ENCODE data around the gene CACHD1.
A peak's percentile ranks its signal among the peaks of the same experiment; 100 is the strongest.

The CACHD1 gene

DNA sequence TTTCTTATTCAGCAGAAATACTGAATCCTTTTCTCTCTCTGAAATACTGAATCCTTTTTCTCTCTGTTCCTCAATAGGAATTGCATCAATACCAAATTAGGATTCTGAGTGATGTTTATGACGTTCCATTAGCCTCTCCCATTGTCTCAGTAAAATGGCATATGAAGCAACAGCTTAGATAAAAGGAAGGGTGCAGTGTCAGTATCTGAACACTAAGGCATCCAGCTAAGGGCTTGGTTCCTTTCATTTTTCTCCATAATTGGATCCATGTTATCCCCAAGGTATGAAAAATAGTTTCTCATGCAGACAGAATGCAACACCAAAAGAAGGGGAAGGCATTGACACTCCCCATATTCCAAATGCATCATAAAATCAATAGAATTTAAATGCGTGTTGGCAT is 213.5 kb downstream of the CACHD1 start:
- Histone ChIP-seq H3K36me3 (ENCODE audit: control insufficient read depth, insufficient read depth, low read length) (peaks cover 96% of the 10 kb centered on the region), H3K27me3 (ENCODE audit: control insufficient read depth, insufficient read depth, low read length) (no peaks in the 10 kb centered on the region), H3K4me3 (ENCODE audit: low read depth, low read length) (no peak overlapping the region), H3K4me1 (ENCODE audit: control insufficient read depth, insufficient read depth, low read length) (peaks cover 10% of the 10 kb centered on the region), H3K27ac (ENCODE audit: low read depth, low read length) (no peak overlapping the region), H3K9me3 (ENCODE audit: control insufficient read depth, insufficient read depth, low read length) (no peaks in the 10 kb centered on the region), H3K9ac (ENCODE audit: low read depth, low read length) (no peak overlapping the region)

DNA sequence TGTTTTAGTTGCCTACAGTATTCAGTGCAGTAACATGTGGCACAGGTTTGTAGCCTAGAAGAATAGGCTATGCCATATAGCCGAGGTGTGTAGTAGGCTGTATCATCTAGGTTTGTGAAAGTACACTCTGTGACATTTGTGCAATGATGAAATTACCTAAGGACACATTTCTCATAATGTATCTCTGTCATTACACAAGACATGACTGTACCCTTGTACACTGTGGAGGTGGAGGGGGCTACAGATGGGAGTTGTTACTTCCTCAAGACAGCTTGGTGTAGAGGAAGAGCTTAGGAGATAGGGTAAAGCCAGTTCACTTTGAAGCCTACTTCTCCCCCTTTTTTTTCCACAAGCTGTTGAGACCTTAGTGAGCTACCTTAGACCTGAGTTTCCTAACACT is 215.3 kb downstream of the CACHD1 start:
- no peak overlapping the region for H3K4me3 ChIP-seq (ENCODE audit: low read depth, low read length)
- no peak overlapping the region for H3K27ac ChIP-seq (ENCODE audit: low read depth, low read length)
- H3K9ac ChIP-seq (ENCODE audit: low read depth, low read length): no peak overlapping the region
- H3K36me3 ChIP-seq (ENCODE audit: control insufficient read depth, insufficient read depth, low read length): peaks cover 96% of the 10 kb centered on the region
- peaks cover 13% of the 10 kb centered on the region for H3K4me1 ChIP-seq (ENCODE audit: control insufficient read depth, insufficient read depth, low read length)
- H3K9me3 ChIP-seq (ENCODE audit: control insufficient read depth, insufficient read depth, low read length): no peaks in the 10 kb centered on the region
- no peaks in the 10 kb centered on the region for H3K27me3 ChIP-seq (ENCODE audit: control insufficient read depth, insufficient read depth, low read length)

DNA sequence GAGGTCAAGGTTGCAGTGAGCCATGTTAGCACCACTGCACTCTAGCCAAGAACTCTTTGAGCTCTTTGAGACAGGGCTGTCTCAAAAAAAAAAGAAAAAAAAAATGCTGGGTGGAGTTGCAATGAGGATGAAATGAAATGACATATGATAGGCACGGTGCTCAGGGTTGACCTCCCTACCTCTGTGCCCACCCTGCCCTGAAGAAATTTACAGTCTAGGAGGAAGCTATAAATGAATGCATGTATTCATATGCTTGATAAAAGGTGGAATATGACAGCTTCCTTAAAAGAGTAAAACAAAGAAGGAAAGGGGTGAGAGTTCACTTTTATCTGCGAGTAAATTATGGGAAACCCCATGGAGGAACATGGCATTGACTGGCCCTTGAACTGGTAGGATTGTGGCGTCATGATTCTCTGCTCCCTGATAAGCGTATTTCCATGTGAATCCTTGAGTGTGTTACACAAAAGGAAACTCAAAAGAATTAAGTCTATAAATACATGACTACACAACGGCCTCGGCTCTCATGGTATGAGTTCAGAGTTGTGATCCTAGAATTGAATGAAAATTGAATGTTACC is 215.9 kb downstream of the CACHD1 start:
- H3K4me3 ChIP-seq (ENCODE audit: low read depth, low read length): no peak overlapping the region
- no peak overlapping the region for H3K9ac ChIP-seq (ENCODE audit: low read depth, low read length)
- H3K27ac ChIP-seq (ENCODE audit: low read depth, low read length): no peak overlapping the region
- H3K27me3 ChIP-seq (ENCODE audit: control insufficient read depth, insufficient read depth, low read length): no peaks in the 10 kb centered on the region
- peaks cover 20% of the 10 kb centered on the region for H3K4me1 ChIP-seq (ENCODE audit: control insufficient read depth, insufficient read depth, low read length)
- no peaks in the 10 kb centered on the region for H3K9me3 ChIP-seq (ENCODE audit: control insufficient read depth, insufficient read depth, low read length)
- peaks cover 96% of the 10 kb centered on the region for H3K36me3 ChIP-seq (ENCODE audit: control insufficient read depth, insufficient read depth, low read length)

DNA sequence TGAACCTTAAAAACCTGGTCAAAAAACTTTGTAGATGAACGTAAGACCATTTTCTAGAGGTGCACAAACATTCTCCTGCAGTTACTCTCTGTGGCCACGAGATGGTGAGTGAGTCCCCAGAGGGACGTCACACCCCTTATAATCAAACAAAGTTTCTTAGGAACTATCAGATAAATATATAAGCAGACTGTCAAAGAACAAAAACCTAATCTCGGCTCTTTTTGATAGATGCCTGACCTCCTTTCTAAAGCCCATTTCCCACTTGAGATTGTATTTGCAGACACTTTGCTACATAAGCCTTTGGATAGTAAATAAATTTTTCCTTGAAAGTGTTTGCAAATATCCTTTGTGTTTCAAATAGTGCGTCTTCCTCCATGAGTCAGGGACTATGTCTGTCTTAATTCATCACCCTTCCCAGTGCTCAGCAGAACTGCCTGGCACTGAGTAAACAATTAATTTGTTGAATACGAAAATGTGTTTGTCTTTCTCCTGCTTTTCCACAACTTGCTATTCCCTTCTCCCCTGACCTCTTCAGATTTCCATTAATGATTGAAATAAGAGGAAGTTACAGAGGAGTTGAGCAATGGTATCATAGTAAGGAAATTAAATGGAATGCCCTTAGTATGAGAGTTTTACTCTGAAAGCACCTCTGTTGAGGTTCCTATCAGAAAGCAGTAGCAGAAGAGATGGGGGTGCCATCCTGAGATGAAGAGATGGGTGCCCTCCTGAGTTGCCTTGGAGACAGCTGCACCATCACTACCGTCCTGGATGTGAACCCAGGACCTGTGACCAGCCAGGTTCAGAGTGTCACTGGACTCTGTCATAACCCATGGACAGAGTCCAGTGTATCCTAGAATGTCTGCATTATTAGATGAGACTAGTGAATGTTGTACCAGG is 217.1 kb downstream of the CACHD1 start:
- Histone ChIP-seq H3K4me1 (ENCODE audit: control insufficient read depth, insufficient read depth, low read length) (peaks cover 25% of the 10 kb centered on the region), H3K36me3 (ENCODE audit: control insufficient read depth, insufficient read depth, low read length) (peaks cover 96% of the 10 kb centered on the region), H3K4me3 (ENCODE audit: low read depth, low read length) (no peak overlapping the region), H3K27ac (ENCODE audit: low read depth, low read length) (peak overlapping the region; percentile 73), H3K9ac (ENCODE audit: low read depth, low read length) (no peak overlapping the region), H3K9me3 (ENCODE audit: control insufficient read depth, insufficient read depth, low read length) (no peaks in the 10 kb centered on the region), H3K27me3 (ENCODE audit: control insufficient read depth, insufficient read depth, low read length) (no peaks in the 10 kb centered on the region)

DNA sequence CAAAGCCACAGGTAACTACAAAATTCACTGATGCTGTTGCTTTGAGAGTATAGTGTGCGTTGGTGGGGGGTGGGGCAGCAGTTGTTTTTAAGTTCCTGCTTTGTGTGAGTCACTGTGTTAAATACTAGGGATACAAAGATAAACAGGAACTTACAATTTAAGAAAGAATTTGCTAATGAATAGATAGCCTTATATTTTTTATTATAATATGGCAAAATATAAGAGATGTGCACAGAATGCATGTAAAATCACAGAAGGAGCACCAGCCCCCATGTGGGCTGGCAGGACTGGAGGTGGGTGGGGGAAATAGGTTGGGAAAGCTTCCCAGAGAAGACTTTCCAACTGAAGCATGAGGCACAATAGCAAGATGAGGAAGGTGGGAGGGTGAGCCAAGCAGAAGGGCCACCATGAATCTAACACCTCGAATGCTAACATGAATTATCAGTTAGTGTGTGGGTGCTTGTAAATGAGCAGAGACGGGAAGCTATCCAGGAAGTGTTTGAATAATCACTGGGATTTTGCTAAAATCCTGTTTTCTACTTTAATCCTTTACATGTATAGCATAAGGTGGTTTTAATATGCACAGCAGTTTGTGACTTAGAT is 217.9 kb downstream of the CACHD1 start:
- Histone ChIP-seq H3K4me1 (ENCODE audit: control insufficient read depth, insufficient read depth, low read length) (peaks cover 25% of the 10 kb centered on the region), H3K9me3 (ENCODE audit: control insufficient read depth, insufficient read depth, low read length) (no peaks in the 10 kb centered on the region), H3K36me3 (ENCODE audit: control insufficient read depth, insufficient read depth, low read length) (peaks cover 96% of the 10 kb centered on the region), H3K4me3 (ENCODE audit: low read depth, low read length) (no peak overlapping the region), H3K27ac (ENCODE audit: low read depth, low read length) (peak overlapping the region; percentile 73), H3K9ac (ENCODE audit: low read depth, low read length) (no peak overlapping the region), H3K27me3 (ENCODE audit: control insufficient read depth, insufficient read depth, low read length) (no peaks in the 10 kb centered on the region)

DNA sequence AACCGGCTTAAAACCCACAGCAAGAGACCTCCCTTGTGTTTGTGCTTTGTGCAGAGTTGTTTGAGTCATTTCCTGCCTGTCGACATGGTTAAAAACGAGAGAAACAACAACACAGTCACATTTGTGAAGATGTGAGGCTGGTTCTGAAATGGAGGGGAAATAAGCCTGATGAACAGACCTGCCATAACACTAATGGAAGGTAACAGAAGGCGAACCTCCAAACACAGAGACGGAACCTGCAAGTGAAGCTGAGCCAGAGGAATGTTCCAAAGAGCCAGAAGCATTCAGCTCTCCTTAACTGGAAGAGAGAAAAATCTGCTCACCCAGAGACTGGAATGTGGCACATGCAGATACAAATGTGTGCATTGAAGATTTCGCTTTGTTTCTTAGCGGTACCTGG is 221.7 kb downstream of the CACHD1 start:
- no peaks in the 10 kb centered on the region for H3K9me3 ChIP-seq (ENCODE audit: control insufficient read depth, insufficient read depth, low read length)
- peaks cover 25% of the 10 kb centered on the region for H3K4me1 ChIP-seq (ENCODE audit: control insufficient read depth, insufficient read depth, low read length)
- no peak overlapping the region for H3K9ac ChIP-seq (ENCODE audit: low read depth, low read length)
- peaks cover 76% of the 10 kb centered on the region for H3K36me3 ChIP-seq (ENCODE audit: control insufficient read depth, insufficient read depth, low read length)
- H3K4me3 ChIP-seq (ENCODE audit: low read depth, low read length): no peak overlapping the region
- H3K27me3 ChIP-seq (ENCODE audit: control insufficient read depth, insufficient read depth, low read length): no peaks in the 10 kb centered on the region
- H3K27ac ChIP-seq (ENCODE audit: low read depth, low read length): no peak overlapping the region

DNA sequence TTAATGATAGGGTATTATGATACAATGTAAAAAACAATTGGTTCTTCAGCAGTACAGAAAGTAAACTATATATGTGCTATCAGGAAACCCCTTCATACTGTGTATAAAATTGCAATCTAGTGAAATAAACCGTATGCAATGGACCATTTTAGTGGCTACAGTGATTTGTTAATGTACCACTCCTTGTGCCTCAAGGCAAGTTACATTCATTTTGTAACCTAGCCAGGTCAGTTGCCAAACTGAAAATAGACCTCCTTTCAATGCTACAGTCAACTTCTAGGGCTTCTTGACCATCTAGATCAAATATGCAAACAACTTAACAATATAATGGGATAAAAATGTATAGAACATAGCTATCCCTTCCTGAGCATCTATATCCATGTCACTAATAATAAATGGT is 223.0 kb downstream of the CACHD1 start:
- H3K4me1 ChIP-seq (ENCODE audit: control insufficient read depth, insufficient read depth, low read length): peaks cover 15% of the 10 kb centered on the region
- H3K27ac ChIP-seq (ENCODE audit: low read depth, low read length): no peak overlapping the region
- H3K27me3 ChIP-seq (ENCODE audit: control insufficient read depth, insufficient read depth, low read length): no peaks in the 10 kb centered on the region
- no peaks in the 10 kb centered on the region for H3K9me3 ChIP-seq (ENCODE audit: control insufficient read depth, insufficient read depth, low read length)
- no peak overlapping the region for H3K4me3 ChIP-seq (ENCODE audit: low read depth, low read length)
- no peak overlapping the region for H3K9ac ChIP-seq (ENCODE audit: low read depth, low read length)
- peaks cover 64% of the 10 kb centered on the region for H3K36me3 ChIP-seq (ENCODE audit: control insufficient read depth, insufficient read depth, low read length)

DNA sequence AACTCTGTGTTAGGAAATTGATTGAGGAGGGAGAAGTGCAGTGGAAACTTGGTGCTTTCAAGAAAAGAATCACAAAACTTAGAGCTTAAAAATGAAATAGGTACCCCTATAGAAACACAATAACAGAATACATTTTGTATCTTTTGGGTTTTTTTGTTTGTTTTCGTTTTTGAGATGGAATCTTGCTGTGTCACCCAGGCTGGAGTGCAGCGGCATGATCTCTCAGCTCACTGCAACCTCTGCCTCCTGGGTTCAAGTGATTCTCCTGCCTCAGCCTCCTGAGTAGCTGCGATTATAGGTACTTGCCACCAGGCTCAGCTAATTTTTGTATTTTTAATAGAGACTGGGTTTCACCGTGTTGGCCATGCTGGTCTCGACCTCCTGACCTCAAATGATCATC is 223.5 kb downstream of the CACHD1 start:
- H3K27me3 ChIP-seq (ENCODE audit: control insufficient read depth, insufficient read depth, low read length): no peaks in the 10 kb centered on the region
- H3K9ac ChIP-seq (ENCODE audit: low read depth, low read length): no peak overlapping the region
- H3K27ac ChIP-seq (ENCODE audit: low read depth, low read length): no peak overlapping the region
- H3K9me3 ChIP-seq (ENCODE audit: control insufficient read depth, insufficient read depth, low read length): no peaks in the 10 kb centered on the region
- peaks cover 15% of the 10 kb centered on the region for H3K4me1 ChIP-seq (ENCODE audit: control insufficient read depth, insufficient read depth, low read length)
- no peak overlapping the region for H3K4me3 ChIP-seq (ENCODE audit: low read depth, low read length)
- H3K36me3 ChIP-seq (ENCODE audit: control insufficient read depth, insufficient read depth, low read length): peaks cover 59% of the 10 kb centered on the region

DNA sequence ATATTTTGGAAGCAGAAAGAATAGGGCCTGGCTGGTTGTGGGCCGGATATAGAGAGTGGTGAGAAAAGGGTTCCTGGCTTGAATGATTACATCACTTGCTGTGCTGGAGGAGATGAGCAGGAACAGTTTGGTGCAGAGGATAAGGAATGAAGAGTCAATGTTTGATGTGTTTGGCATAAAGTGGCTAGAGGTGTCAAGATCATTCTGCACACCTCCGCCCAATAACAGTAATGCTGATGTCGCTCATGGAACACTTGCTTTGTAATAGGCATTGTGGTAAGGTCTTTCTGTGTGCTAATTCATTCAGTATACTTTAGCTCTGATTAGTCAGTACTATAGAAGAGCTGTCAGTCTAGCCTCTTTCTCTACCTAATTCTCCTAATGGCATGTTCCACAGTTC is 226.9 kb downstream of the CACHD1 start:
- Histone ChIP-seq H3K27me3 (ENCODE audit: control insufficient read depth, insufficient read depth, low read length) (no peaks in the 10 kb centered on the region), H3K27ac (ENCODE audit: low read depth, low read length) (no peak overlapping the region), H3K36me3 (ENCODE audit: control insufficient read depth, insufficient read depth, low read length) (peaks cover 25% of the 10 kb centered on the region), H3K9me3 (ENCODE audit: control insufficient read depth, insufficient read depth, low read length) (no peaks in the 10 kb centered on the region), H3K4me1 (ENCODE audit: control insufficient read depth, insufficient read depth, low read length) (peaks cover 7% of the 10 kb centered on the region), H3K9ac (ENCODE audit: low read depth, low read length) (no peak overlapping the region), H3K4me3 (ENCODE audit: low read depth, low read length) (no peak overlapping the region)

DNA sequence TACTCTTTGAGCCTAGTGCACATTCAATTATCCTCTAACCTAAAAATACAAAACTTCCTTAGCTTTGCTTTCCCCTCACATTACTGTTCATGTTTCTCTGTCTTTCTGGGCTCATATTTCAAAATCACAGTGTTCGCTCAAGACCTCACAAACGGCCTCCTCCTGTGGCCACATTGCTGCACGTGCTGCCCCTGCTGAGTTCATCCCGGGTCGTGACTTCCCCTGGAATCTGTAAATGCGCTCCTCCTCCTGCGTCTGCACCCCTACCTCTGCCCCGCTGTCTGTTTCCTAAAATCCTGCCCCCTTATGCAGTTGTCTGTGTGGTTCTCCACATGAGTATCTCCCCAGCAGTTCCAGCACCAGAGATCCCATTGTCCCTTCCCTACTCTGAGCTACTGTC is 229.4 kb downstream of the CACHD1 start:
- no peak overlapping the region for H3K27ac ChIP-seq (ENCODE audit: low read depth, low read length)
- no peak overlapping the region for H3K9ac ChIP-seq (ENCODE audit: low read depth, low read length)
- H3K9me3 ChIP-seq (ENCODE audit: control insufficient read depth, insufficient read depth, low read length): no peaks in the 10 kb centered on the region
- 0 out of 2 replicates have a peak, but pooled peaks cover 2% of the 10 kb centered on the region for H3K36me3 ChIP-seq (ENCODE audit: control insufficient read depth, insufficient read depth, low read length)
- no peak overlapping the region for H3K4me3 ChIP-seq (ENCODE audit: low read depth, low read length)
- no peaks in the 10 kb centered on the region for H3K27me3 ChIP-seq (ENCODE audit: control insufficient read depth, insufficient read depth, low read length)
- peaks cover 7% of the 10 kb centered on the region for H3K4me1 ChIP-seq (ENCODE audit: control insufficient read depth, insufficient read depth, low read length)

DNA sequence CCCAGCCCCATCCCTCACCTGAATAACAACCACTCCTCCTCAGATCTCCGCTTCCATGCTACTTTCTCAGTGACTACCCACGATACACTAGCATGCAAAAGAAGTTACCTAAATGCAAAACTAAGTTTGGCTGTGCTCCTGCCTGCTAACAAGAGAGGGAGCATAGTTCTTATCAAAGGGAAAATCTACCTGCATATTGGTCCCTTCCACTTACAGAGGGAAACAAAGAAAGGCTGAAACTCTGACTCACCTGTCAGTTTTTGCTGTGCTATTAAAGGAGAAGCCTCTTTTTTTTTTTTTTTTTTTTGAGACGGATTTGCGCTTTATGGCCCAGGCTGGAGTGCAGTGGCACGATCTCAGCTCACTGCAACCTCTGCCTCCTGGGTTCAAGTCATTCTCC is 231.1 kb downstream of the CACHD1 start:
- Histone ChIP-seq H3K9me3 (ENCODE audit: control insufficient read depth, insufficient read depth, low read length) (no peaks in the 10 kb centered on the region), H3K9ac (ENCODE audit: low read depth, low read length) (no peak overlapping the region; the same call in 1 of the 2 replicates), H3K4me3 (ENCODE audit: low read depth, low read length) (no peak overlapping the region), H3K36me3 (ENCODE audit: control insufficient read depth, insufficient read depth, low read length) (no peaks in the 10 kb centered on the region), H3K4me1 (ENCODE audit: control insufficient read depth, insufficient read depth, low read length) (peaks cover 7% of the 10 kb centered on the region), H3K27ac (ENCODE audit: low read depth, low read length) (no peak overlapping the region), H3K27me3 (ENCODE audit: control insufficient read depth, insufficient read depth, low read length) (no peaks in the 10 kb centered on the region)

Data from HUES48 (cell line).